ENCODE measurements around the gene SLC5A5.

Gene SLC5A5

GRCh38 chr19:17847538-17848366 lies 24.0 kb upstream of the SLC5A5 start, which contains the start of gene JAK3:
Gene JAK3 (minus strand): TSS chr19:17847982. CDS start chr19:17844417, 3,565 bp downstream.
- TF ChIP-seq CTCF (IDR thresholded peaks at IDR 0.05; ENCODE audit: borderline replicate concordance, control extremely low read depth, extremely low read depth, insufficient read depth, missing control alignments): no peak
- in situ Hi-C loops (cut with MboI; ENCODE audit: low sequenced_read_pairs, unreplicated experiment): no loop called here
- DNase-seq (ENCODE audit: low spot score): peak; percentile 91

DNA sequence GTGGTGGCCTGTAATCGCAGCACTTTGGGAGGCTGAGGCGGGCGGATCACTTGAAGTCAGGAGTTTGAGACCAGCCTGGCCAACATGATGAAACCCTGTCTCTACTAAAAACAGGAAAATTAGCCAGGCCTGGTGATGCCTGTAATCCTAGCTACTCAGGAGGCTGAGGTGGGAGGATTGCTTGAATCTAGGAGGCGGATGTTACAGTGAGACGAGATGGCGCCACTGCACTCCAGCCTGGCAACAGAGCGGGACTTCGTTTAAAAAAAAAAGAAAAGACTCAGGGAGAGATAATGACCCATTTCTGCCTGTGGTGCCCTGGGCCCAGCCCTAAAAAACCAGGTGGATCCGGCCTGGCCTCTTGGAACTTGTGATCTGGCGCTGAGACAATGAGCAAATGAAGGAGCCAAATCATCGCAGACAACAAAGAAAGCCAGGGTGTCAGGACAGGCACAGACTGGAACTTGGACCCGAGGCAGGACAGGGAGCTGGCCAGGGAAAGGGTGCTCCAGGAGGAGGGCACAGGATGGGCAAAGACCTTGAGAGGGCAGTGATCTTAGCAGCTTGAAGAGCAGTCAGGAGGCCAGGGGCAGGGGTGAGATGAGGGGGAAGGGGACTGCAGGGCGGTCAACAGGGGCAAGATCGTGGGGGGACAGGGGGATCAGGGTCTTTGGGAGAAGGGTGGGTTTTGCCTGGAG lies 23.0 kb upstream of the SLC5A5 start:
- TF ChIP-seq CTCF (IDR thresholded peaks at IDR 0.05; ENCODE audit: borderline replicate concordance, control extremely low read depth, extremely low read depth, insufficient read depth, missing control alignments): no peak
- no peak for DNase-seq (ENCODE audit: low spot score)
- in situ Hi-C loops (cut with MboI; ENCODE audit: low sequenced_read_pairs, unreplicated experiment): no loop called here

DNA sequence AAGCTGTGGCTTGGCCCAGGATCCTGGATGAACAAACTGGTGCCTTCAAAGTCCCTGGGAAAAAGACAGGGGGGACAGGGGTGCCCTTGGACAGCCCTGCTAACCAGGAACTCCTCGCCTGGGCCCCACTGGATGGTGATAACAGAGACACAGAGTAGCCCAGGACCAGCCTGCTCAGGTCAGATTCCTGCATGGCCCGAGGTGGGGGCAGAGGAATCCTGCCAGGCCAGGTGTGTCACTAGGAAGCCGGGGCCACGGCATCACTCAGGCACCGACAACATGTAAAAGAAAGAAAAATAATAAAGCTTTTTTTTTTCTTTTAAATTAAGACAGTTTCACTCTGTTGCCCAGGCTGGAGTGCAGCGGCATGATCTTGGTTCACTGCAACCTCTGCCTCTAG lies 17.7 kb upstream of the SLC5A5 start:
- TF ChIP-seq CTCF (IDR thresholded peaks at IDR 0.05; ENCODE audit: borderline replicate concordance, control extremely low read depth, extremely low read depth, insufficient read depth, missing control alignments): no peak
- DNase-seq (ENCODE audit: low spot score): no peak
- in situ Hi-C loops (cut with MboI; ENCODE audit: low sequenced_read_pairs, unreplicated experiment): no loop called here

DNA sequence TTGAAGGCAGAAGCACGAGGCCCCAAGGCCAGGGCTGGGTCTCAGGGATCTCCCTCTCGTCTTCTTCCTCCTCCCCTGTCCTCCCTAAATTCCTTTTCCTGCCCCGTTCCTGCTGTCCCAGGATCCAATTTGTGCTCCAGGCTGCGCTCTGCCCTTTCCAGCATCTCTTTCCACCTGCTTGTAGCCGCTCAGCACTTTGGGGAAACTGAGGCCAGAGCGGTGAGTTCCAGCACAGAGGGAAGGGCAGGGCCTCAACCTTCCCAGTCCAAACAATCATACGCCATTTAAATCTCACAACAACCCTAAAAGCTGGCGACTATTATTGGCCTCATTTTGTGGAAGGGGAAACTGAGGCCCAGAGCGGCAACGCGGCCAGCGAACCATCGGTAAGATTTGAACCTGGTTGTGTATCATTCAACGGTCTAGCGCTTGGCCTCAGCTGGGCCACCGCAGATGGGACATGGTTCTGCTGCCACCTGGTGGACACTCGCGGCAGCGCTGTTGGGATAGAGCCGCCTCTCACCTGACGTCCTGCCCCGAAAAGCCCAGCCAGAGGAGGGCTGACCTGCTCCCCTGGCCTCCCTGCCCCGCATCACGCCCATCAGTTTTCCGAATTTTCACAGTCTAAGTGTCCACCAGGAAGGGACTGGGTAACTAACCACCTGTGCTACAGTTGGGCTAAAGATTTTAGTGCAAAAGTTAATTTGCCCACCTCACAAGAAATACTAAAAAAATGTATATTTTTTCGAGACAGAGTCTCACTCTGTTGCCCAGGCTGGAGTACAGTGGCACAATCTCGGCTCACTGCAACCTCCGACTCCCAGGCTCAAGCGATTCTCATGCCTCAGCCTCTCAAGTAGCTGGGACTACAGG lies 16.2 kb upstream of the SLC5A5 start:
- DNase-seq (ENCODE audit: low spot score): peak; percentile 88
- peak; percentile 98 for TF ChIP-seq CTCF (IDR thresholded peaks at IDR 0.05; ENCODE audit: borderline replicate concordance, control extremely low read depth, extremely low read depth, insufficient read depth, missing control alignments)
- in situ Hi-C loops (cut with MboI; ENCODE audit: low sequenced_read_pairs, unreplicated experiment): no loop called here

- peak; percentile 98 for DNase-seq (ENCODE audit: low spot score)
- in situ Hi-C loops (cut with MboI; ENCODE audit: low sequenced_read_pairs, unreplicated experiment): loop anchor here (10.0 kb wide), 1 partner anchor 65 kb away; no protein-coding TSS in a partner anchor
- peak; percentile 82 for TF ChIP-seq CTCF (IDR thresholded peaks at IDR 0.05; ENCODE audit: borderline replicate concordance, control extremely low read depth, extremely low read depth, insufficient read depth, missing control alignments)
Observed at GRCh38 chr19:17859533-17860330, 12.0 kb upstream of the SLC5A5 start, which contains the start of gene RPL18A. Gene RPL18A (plus strand): TSS chr19:17859910. CDS start chr19:17859957, 47 bp downstream.

All from GM13976 (cell line).